BJ (cell line): Measurements from ENCODE around the gene AKAP11. TPM values are rescaled to one million over a fixed set of nuclear protein-coding genes. Genes with fewer than 3 reads are reported as not detected.
"Not testable (repeated sequence)": the region's sequence is repeated elsewhere in the genome, so short reads cannot be mapped to it uniquely, and the experiment has no call there.

ENCODE experiments used
- CTCF ChIA-PET: fragments of 350-600 bp; formaldehyde crosslinking; extraction: SDS; loops from one replicate; lab custom pipeline; 2021; ENCODE audit warnings: antibody characterized with exemption, inconsistent platforms; lab: Yijun Ruan, JAX
- POLR2A ChIA-PET: fragments of 300-600 bp; sonication (Branson Sonifier 250); formaldehyde crosslinking; extraction: SDS; loops from one replicate; lab custom pipeline; 2021; ENCODE audit warnings: antibody characterized with exemption; lab: Charles Lee
- DNase-seq: peaks from one replicate; pipeline ENCODE4 v3.0.0-alpha.2; 2011; ENCODE audit warnings: low read depth
- H3K27me3 ChIP-seq: 2 replicates; pipeline ENCODE4 v1.6.0; 2011; ENCODE audit warnings: low read length; ENCODE audit not compliant: control insufficient read depth, insufficient read depth
- H3K36me3 ChIP-seq: 2 replicates; pipeline ENCODE4 v1.5.1; 2011; ENCODE audit warnings: low read length; ENCODE audit not compliant: control insufficient read depth, insufficient read depth
- H3K4me3 ChIP-seq: 2 replicates; pipeline ENCODE4 v1.5.1; 2011; ENCODE audit warnings: low read depth, mild to moderate bottlenecking, control low read depth, low read length
- CTCF ChIP-seq: IDR thresholded peaks from 2 replicates; pipeline ENCODE4 v1.5.1; 2011; ENCODE audit warnings: low read depth, mild to moderate bottlenecking, control low read depth, inconsistent platforms, low read length, moderate library complexity; ENCODE audit not compliant: insufficient read depth
- polyA minus RNA-seq: library from RNA; depleted of rRNA, polyadenylated mRNA; stranded (reverse); fragments of >200 nt; gene quantifications from 2 replicates; pipeline ENCODE4 v1.2.3, GENCODE V29; 2011; rRNA and poly(A)+ RNA removed
- polyA plus RNA-seq: library from polyadenylated mRNA; depleted of rRNA; stranded (reverse); fragments of >200 nt; gene quantifications from 2 replicates; pipeline ENCODE4 v1.2.3, GENCODE V29; 2011; rRNA removed

Gene AKAP11
- polyA plus RNA-seq (9.3 and 18.3 TPM in 2 replicates), polyA minus RNA-seq (14.0 and 16.9 TPM in 2 replicates)

- POLR2A ChIA-PET = no interaction called here
- DNase-seq = no peak
- TF ChIP-seq CTCF = no peak
- H3K27me3 ChIP-seq = no peaks in the 10 kb centered on the region
- peak within 1 kb of the TSS; percentile 89 for H3K4me3 ChIP-seq
- CTCF ChIA-PET = interaction anchor here (0.6 kb wide), 1 partner anchor 1490 kb away, joined by 3 read pairs; no protein-coding TSS in a partner anchor
- H3K36me3 ChIP-seq = no peaks in the 10 kb centered on the region
These were observed at the start of gene AKAP11 for GRCh38 chr13:42272115-42272803. Gene AKAP11, plus strand, starts transcription at chr13:42272152. Its CDS starts 14,197 bp downstream, at chr13:42286349.

GRCh38 chr13:42223681-42224080 is 48.3 kb upstream of the AKAP11 start:
- TF ChIP-seq CTCF = no peak
- no peak overlapping the region for H3K4me3 ChIP-seq
- no peak for DNase-seq
- POLR2A ChIA-PET = no interaction called here
- CTCF ChIA-PET = no interaction called here
- H3K27me3 ChIP-seq = no peaks in the 10 kb centered on the region
- 0 out of 2 replicates have a peak, but pooled peaks cover 2% of the 10 kb centered on the region for H3K36me3 ChIP-seq

GRCh38 chr13:42225051-42225450 is 46.9 kb upstream of the AKAP11 start:
- DNase-seq = no peak
- no peak for TF ChIP-seq CTCF
- CTCF ChIA-PET = interaction anchor here (0.5 kb wide), 1 partner anchor 7 kb away, joined by 3 read pairs; no protein-coding TSS in a partner anchor
- POLR2A ChIA-PET = no interaction called here
- H3K27me3 ChIP-seq = no peaks in the 10 kb centered on the region
- 0 out of 2 replicates have a peak, but pooled peaks cover 2% of the 10 kb centered on the region for H3K36me3 ChIP-seq
- H3K4me3 ChIP-seq = no peak overlapping the region

GRCh38 chr13:42226759-42227158 is 45.2 kb upstream of the AKAP11 start:
- POLR2A ChIA-PET, H3K4me3 ChIP-seq, CTCF ChIA-PET, DNase-seq, H3K27me3 ChIP-seq, H3K36me3 ChIP-seq: not testable (repeated sequence)

- H3K4me3 ChIP-seq = no peak overlapping the region
- ChIA-PET CTCF (no interaction called here), POLR2A (no interaction called here)
- no peak for DNase-seq
- H3K36me3 ChIP-seq = peaks cover 2% of the 10 kb centered on the region; the same call in 1 of the 2 replicates
- no peak for TF ChIP-seq CTCF
- no peaks in the 10 kb centered on the region for H3K27me3 ChIP-seq
These were observed 43.4 kb upstream of the AKAP11 start for GRCh38 chr13:42228527-42228926.
